ENCODE results near the gene LTBP1. TPM values are rescaled to one million over a fixed set of nuclear protein-coding genes. Genes with fewer than 3 reads are reported as not detected.

LTBP1 gene
- total RNA-seq, 1 experiment from 2014 or later = 10.3 TPM

DNA sequence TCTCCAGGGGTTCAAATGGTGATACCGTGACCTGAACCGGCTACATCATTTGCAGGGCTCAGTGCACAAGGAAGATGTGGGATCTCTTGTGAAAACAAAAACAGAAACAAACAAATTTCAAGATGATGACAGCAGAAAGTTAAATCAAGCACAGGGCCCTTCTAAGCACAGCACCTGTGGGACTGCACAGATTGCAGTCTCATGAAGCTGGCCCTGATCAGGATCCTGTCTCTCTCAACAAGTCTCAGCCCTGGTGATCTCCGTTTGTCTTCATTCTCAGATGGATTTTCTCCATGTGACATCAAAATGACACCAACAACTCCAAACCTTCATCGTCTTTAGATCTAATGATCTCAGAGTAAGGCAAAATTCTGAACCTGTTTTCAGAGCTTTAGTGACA is 39.7 kb downstream of the LTBP1 start:
- POLR2A ChIA-PET (ENCODE audit: unreplicated experiment) = no interaction called here
- H3K9me2 ChIP-seq (ENCODE audit: insufficient read depth) = no peaks in the 10 kb centered on the region
- H3K4me3 ChIP-seq = no peak overlapping the region
- no peak overlapping the region for H3K27ac ChIP-seq
- H3F3A ChIP-seq (ENCODE audit: insufficient read depth, low read depth) = no peaks in the 10 kb centered on the region
- no peak overlapping the region for H3K4me2 ChIP-seq
- no peaks in the 10 kb centered on the region for H3K79me2 ChIP-seq (ENCODE audit: low read depth)
- no peaks in the 10 kb centered on the region for H3K4me1 ChIP-seq (replicated peaks; ENCODE audit: insufficient read depth)
- no TSS peak for BruUV-seq (replicated peaks)
- no peak for TF ChIP-seq EZH2 (IDR thresholded peaks at IDR 0.05; ENCODE audit: low read depth)
- no peak for TF ChIP-seq CTCF (conservative IDR thresholded peaks at IDR 0.05)
- CTCF ChIA-PET = no interaction called here
- no peak overlapping the region for H2AFZ ChIP-seq
- H3K27me3 ChIP-seq (ENCODE audit: insufficient read depth, low read depth) = no peaks in the 10 kb centered on the region
- intact Hi-C loops (cut with micrococcal nuclease; ENCODE audit: unreplicated experiment) = no loop called here
- H4K20me1 ChIP-seq (ENCODE audit: insufficient read depth) = no peaks in the 10 kb centered on the region
- DNase-seq = no peak
- H3K36me3 ChIP-seq (ENCODE audit: low read depth) = no peaks in the 10 kb centered on the region
- H3K9me3 ChIP-seq (ENCODE audit: insufficient read depth, low read depth) = no peaks in the 10 kb centered on the region

- H3K4me2 ChIP-seq = no peak overlapping the region
- no peaks in the 10 kb centered on the region for H3K27me3 ChIP-seq (ENCODE audit: insufficient read depth, low read depth)
- ChIA-PET CTCF (no interaction called here), POLR2A (ENCODE audit: unreplicated experiment) (no interaction called here)
- no peak for DNase-seq
- H3F3A ChIP-seq (ENCODE audit: insufficient read depth, low read depth) = no peaks in the 10 kb centered on the region
- TF ChIP-seq CTCF (conservative IDR thresholded peaks at IDR 0.05) (no peak), EZH2 (IDR thresholded peaks at IDR 0.05; ENCODE audit: low read depth) (no peak)
- H3K36me3 ChIP-seq (ENCODE audit: low read depth) = no peaks in the 10 kb centered on the region
- H4K20me1 ChIP-seq (ENCODE audit: insufficient read depth) = no peaks in the 10 kb centered on the region
- no peak overlapping the region for H2AFZ ChIP-seq
- no peaks in the 10 kb centered on the region for H3K9me2 ChIP-seq (ENCODE audit: insufficient read depth)
- no peaks in the 10 kb centered on the region for H3K79me2 ChIP-seq (ENCODE audit: low read depth)
- H3K9me3 ChIP-seq (ENCODE audit: insufficient read depth, low read depth) = no peaks in the 10 kb centered on the region
- H3K4me3 ChIP-seq = no peak overlapping the region
- intact Hi-C loops (cut with micrococcal nuclease; ENCODE audit: unreplicated experiment) = no loop called here
- H3K4me1 ChIP-seq (replicated peaks; ENCODE audit: insufficient read depth) = no peaks in the 10 kb centered on the region
- BruUV-seq (replicated peaks) = no TSS peak
- no peak overlapping the region for H3K27ac ChIP-seq
Measured at GRCh38 chr2:32988525-32988924, 41.8 kb downstream of the LTBP1 start.

DNA sequence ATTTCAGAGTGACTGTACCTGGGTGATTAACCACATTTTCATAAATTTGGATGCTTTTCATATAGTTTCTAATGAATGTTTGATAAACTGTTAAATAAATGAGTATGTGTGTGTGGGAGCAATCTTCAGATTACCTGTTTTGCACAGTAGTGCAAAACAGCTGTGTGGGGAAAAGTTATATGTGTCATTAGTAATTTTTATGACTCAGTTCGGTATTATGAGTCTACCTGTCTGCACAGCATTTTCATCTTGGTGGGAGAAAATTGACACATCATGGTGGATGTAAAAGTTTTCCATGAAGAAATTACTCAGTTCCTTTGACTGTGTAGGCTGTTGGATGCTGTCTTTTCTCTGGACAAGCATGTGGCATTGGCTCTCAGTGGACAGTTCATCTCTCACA is 43.8 kb downstream of the LTBP1 start:
- no peaks in the 10 kb centered on the region for H4K20me1 ChIP-seq (ENCODE audit: insufficient read depth)
- H2AFZ ChIP-seq = no peak overlapping the region
- H3K4me1 ChIP-seq (replicated peaks; ENCODE audit: insufficient read depth) = no peaks in the 10 kb centered on the region
- no peaks in the 10 kb centered on the region for H3K27me3 ChIP-seq (ENCODE audit: insufficient read depth, low read depth)
- TF ChIP-seq EZH2 (IDR thresholded peaks at IDR 0.05; ENCODE audit: low read depth) (no peak), CTCF (conservative IDR thresholded peaks at IDR 0.05) (no peak)
- no peaks in the 10 kb centered on the region for H3K9me2 ChIP-seq (ENCODE audit: insufficient read depth)
- no TSS peak for BruUV-seq (replicated peaks)
- no peak overlapping the region for H3K27ac ChIP-seq
- DNase-seq = no peak
- no peak overlapping the region for H3K4me3 ChIP-seq
- H3K9me3 ChIP-seq (ENCODE audit: insufficient read depth, low read depth) = no peaks in the 10 kb centered on the region
- H3F3A ChIP-seq (ENCODE audit: insufficient read depth, low read depth) = no peaks in the 10 kb centered on the region
- no peaks in the 10 kb centered on the region for H3K79me2 ChIP-seq (ENCODE audit: low read depth)
- ChIA-PET POLR2A (ENCODE audit: unreplicated experiment) (no interaction called here), CTCF (no interaction called here)
- intact Hi-C loops (cut with micrococcal nuclease; ENCODE audit: unreplicated experiment) = no loop called here
- H3K4me2 ChIP-seq = no peak overlapping the region
- no peaks in the 10 kb centered on the region for H3K36me3 ChIP-seq (ENCODE audit: low read depth)
